ENCODE measurements around the gene LAMTOR4.

Gene LAMTOR4

GRCh38 chr7:100153708-100154535 lies 5.2 kb downstream of the LAMTOR4 start:
- DNase-seq: no peak

- DNase-seq: no peak
These were observed 6.2 kb downstream of the LAMTOR4 start for GRCh38 chr7:100154651-100155491.

GRCh38 chr7:100155553-100156317 lies 7.0 kb downstream of the LAMTOR4 start:
- no peak for DNase-seq

GRCh38 chr7:100156331-100157068 lies 7.8 kb downstream of the LAMTOR4 start:
- DNase-seq: peak; percentile 39

- DNase-seq: no peak
These were observed 8.3 kb downstream of the LAMTOR4 start for GRCh38 chr7:100157069-100157333.

- no peak for DNase-seq
These were observed 8.9 kb downstream of the LAMTOR4 start for GRCh38 chr7:100157334-100158228.

- peak; percentile 85 for DNase-seq
These were observed 9.7 kb downstream of the LAMTOR4 start, which contains the start of gene TRAPPC14 for GRCh38 chr7:100158229-100159098. TSS of gene TRAPPC14 (minus strand) at chr7:100158723. CDS start at chr7:100158499, 224 bp downstream.

GRCh38 chr7:100159099-100159623 lies 10.4 kb downstream of the LAMTOR4 start:
- no peak for DNase-seq

- no peak for DNase-seq
These were observed 11.3 kb downstream of the LAMTOR4 start for GRCh38 chr7:100160067-100160466.

- DNase-seq: peak; percentile 46
These were observed 14.4 kb downstream of the LAMTOR4 start for GRCh38 chr7:100163006-100163531.

GRCh38 chr7:100163871-100164270 lies 15.2 kb downstream of the LAMTOR4 start:
- no peak for DNase-seq

GRCh38 chr7:100166317-100166940 lies 17.7 kb downstream of the LAMTOR4 start:
- peak; percentile 43 for DNase-seq

GRCh38 chr7:100166970-100167911 lies 18.5 kb downstream of the LAMTOR4 start:
- DNase-seq: no peak

- no peak for DNase-seq
These were observed 19.2 kb downstream of the LAMTOR4 start for GRCh38 chr7:100167912-100168323.

GRCh38 chr7:100169147-100169850 lies 20.6 kb downstream of the LAMTOR4 start:
- no peak for DNase-seq

GRCh38 chr7:100170101-100170897 lies 21.6 kb downstream of the LAMTOR4 start:
- no peak for DNase-seq
